Measurements from ENCODE around the gene CHPF.
A peak's percentile ranks its signal among the peaks of the same experiment; 100 is the strongest.

- TF ChIP-seq EZH2 (IDR thresholded peaks at IDR 0.05; ENCODE audit: low read length, unreplicated experiment) = no peak
- peak; percentile 74 for TF ChIP-seq CTCF (conservative IDR thresholded peaks at IDR 0.05; ENCODE audit: low read depth, low read length)
Measured at GRCh38 chr2:219495531-219496122, 48.0 kb downstream of the CHPF start.

Measured in PC-3 (cell line).